Measurements from ENCODE around the gene GTF2E1.
"Not testable (repeated sequence)": the region's sequence is repeated elsewhere in the genome, so short reads cannot be mapped to it uniquely, and the experiment has no call there.

Gene GTF2E1

DNA sequence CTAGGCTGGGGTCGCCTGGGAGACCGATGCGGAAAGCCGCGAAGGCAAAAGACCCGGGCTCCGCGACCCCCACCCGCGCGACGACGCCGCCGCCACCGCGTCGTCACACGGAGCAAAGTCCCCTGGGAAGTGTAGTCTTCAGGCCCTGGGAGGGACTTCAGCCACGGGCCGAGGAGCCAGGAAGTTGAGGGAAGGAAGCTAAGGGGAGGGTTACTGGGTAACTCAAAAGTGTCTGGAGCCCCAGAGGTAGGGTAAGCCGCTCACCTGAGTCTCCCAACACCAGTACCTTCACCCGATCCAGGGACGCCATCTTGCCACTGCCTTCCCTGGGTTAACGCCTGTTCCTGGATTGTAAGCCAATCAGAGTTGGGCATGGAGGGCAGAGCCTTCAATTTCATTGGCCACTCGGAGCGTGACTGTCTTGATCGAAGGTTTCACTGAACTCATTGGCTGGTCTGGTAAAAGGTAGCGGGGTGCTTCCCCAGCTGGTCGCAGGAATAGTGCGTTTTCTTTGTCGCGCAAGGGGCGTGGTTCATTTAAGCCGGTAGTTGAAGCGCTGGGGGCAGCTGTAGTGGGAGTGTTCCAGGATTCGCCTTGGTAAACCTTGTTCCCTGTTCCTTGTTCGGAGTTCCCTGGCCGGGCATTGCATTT is at the start of gene GTF2E1, which contains the start of gene RABL3:
Gene GTF2E1, plus strand, starts transcription at position 547 of the 651 bp plus-strand sequence. CDS start 7,809 bp downstream, outside the sequence.
Gene RABL3, minus strand, starts transcription at position 319 of the 651 bp plus-strand sequence. Its CDS starts 9 bp downstream, at position 310.
- FAIRE-seq, result peak; percentile 94

DNA sequence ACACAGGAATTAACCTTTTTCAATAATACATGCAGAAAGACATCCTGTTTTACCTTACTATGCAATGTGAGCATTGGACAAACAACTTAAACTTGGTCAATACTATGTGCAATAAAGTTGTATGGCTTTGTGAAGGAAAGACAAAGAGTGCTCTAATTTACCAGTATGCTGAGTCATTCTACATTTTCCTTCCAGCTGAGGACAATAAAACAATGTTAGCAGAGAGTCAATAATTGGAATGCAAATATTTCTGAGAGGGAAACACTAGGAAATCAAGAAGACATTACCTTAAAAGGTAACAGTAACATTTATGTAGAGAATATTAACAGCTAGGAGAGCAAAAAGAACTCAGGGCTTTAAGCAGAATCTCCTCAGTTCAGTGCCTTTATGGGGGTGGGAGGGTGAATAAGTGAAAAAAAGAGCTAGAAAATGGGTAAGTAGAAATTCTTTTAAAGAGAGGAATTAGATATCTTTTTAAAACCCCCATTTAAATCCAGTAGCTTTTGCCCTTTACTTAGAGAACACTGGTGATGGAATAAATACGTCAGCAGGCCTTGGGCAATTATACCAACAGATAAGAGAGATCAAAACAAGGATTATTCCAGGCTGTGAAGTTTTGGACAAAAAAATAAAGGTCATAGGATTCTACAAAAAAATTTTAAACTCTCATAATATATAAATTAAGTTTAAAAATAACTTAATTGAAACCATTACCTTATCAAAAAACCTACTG is 48.9 kb upstream of the GTF2E1 start:
- peak; percentile 82 for FAIRE-seq

DNA sequence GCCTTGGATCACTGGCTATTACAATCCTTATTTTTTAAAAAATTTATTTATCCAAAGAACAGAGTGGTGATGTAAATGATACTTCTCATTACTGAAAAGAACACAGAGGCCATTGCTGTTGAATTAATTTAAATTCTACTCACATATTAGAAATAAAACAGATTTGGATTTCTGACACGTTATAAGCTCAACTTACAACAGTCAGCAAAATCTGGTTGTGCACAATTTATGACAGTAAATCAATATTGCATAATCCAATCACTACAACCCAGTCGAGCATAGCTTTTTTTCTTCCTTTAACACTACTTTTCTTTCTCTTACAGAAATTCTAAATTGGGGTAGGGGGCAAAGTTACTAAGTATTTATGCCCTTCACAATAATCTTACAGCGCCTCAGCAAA is 43.2 kb upstream of the GTF2E1 start:
- FAIRE-seq, result no peak

DNA sequence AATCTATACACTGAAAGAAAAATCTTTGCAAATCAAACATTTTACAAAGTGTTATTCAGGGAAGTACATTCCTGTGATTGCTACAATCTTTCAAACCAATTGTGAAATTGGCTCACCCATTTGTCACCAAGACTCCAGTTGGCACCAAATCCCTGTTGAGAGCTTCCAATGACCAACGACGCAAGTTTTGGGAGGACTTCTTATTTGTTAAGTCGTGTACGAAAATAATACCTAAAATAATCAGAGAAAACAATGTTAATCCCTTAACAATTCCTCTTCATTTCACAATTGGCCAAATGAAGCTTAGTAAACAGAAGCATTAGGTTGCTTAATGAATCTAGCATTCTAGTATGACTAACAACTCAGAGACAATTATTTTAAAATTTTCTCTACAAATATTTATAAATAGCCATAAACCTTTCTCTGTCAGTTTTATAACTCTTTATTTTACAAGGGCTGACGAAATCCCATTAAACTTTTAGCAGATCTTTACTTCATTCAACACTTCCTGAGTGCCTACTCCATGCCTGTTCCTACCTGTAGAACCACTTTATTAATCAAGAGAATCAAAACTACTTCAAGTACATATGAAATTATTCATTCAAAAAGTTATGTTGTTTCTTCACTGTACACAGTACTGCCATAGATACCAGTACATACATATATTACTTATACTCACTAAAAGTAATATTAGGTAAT is 36.5 kb upstream of the GTF2E1 start:
- FAIRE-seq, result no peak

DNA sequence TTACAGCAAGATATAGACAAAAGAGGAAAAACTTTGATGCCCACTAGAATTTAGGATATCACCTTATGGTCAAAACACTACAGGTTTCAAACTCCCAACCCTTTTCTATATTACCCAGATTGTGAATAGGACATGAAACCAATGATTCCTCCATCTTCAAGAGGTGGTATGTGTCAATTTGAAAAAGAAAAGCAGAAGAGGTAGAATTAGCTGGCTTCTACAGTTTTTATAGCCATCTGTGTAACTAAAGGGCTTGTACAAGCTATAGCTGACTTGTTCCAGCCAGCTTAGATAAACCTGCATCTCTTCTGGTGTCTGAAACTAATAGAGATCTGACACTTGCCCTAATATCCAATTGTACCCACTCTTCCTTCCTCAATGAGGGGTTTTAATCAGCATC is 35.6 kb upstream of the GTF2E1 start:
- FAIRE-seq, result no peak

DNA sequence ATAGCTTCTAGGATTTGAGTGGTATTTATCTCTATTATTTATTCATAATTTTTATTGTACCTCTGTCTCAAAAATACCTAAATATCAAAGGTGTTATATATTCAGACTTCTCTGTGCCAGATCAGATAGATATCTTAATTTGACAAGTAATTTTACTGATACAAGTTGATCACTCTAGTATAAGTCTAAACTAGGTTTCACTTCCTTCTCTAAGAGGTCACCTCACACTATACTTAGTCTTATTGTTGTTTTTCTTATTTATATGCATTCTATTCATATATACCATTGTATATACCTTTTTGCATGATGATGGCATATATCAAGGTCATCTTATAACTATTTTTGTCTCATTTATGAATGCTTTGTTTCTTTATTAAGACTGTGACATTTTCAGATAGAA is 34.1 kb upstream of the GTF2E1 start:
- FAIRE-seq, result no peak

DNA sequence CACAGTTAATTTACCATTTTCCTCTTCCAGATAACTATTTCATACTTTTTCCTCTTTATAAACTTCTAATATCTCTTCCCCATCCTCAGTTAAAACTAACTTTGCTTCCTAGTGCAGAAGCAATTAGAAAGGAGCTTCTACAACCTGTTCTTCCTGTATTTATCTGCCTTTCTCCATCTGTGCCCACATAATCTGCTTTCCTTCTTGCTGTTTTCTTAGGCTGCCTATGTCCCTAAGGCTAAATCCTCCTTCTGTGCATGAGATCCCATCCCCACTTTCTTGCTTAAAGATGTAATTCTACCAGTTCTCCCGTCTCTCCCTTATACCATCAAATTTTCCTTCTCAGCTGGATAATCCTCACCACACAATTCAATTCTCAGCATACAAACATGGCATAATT is 32.2 kb upstream of the GTF2E1 start:
- FAIRE-seq, result no peak

DNA sequence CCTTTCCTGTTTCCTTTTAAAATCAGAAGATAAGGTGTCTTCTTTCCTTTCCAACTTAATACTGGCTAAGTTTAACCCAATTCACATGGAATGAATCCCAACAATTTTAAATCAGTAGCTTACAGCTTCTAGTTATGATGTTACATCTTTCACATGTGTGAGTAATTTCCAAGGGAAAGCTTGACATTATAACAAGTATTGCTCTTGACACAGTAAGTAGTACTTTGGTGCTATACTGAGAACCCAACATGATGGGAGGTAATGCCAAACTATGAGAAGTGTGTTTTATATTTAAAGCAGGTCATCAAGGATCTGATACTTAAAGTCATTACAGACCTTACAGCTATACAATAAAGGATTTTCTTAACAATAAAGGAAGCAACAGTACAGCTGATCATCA is 29.3 kb upstream of the GTF2E1 start:
- no peak for FAIRE-seq

DNA sequence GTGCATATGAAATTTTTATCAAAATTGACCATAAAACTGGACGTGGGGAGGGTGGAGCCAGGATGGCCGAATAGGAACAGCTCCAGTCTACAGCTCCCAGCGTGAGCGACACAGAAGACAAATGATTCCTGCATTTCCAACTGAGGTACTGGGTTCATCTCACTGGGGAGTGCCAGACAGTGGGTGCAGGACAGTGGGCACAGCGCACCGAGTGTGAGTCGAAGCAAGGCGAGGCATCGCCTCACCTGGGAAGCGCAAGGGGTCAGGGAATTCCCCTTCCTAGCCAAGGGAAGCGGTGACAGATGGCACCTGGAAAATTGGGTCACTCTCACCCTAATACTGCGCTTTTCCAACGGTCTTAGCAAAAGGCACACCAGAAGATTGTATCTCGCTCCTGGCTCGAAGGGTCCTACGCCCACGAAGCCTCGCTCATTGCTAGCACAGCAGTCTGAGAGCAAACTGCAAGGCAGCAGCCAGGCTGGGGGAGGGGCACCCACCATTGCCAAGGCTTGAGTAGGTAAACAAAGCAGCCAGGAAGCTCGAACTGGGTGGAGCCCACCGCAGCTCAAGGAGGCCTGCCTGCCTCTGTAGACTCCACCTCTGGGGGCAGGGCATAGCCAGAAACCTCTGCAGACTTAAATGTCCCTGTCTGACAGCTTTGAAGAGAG is 23.2 kb upstream of the GTF2E1 start:
- not testable (repeated sequence) for FAIRE-seq

DNA sequence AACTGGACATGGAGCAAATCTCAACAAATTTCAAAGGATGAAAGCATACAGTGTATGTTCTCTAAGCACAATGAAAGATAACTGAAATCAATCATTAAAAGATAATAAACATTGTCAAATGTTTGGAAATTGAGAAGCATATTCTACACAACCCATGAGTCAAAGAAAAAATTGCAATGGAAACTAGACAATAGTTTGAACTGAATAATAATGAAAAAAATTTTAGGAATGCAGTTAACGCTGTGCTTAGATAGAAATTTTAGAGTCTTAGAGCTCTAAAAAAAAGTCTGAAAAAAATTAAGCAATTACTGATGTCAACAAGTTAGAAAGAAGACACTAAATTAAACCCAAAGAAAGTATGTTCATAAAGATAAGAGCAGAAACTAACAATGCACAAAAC is 15.8 kb upstream of the GTF2E1 start:
- peak; percentile 49 for FAIRE-seq

DNA sequence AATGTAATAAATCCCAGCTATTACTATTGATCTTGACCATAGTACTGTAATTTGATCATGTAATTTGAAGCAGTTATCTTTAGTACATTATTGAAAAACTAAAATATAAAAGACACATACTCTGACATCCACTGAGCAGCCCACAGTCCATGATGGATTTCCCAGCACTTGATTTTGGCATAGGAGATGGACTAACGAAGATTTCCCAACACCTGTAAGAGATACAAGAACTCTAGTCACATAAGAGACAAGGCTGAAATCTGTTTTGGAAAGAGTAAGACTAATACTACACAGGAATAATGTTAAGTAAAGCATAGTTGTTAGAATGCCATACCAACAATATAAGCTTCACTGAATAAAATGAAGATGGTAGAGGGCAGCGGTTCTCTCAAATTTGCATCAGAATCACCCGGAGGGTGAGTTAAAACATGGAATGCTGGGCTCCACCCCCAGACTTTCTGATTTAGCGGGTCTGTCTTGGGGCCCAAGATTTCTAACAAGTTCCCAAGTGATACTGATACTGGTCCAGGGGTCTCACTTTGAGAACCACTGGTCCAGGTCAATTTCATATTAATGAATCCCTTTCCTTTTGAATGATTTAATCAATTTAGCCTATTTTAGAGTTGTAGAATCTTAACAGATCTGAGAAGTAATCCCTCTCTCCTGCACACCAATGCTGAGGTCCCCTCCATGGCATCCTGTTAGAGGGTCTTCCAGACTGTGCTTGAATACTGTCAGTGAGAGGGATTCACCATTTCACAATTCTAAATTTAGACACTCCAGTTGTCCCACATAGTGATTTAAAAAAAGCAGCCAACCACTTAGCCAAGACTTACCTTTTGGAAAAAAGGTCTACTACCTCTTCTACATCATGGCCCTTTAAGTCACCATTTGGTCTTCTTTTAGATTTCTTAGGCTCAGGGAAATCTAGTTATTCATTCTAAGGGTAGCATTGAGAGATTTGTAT is 11.7 kb upstream of the GTF2E1 start:
- no peak for FAIRE-seq

DNA sequence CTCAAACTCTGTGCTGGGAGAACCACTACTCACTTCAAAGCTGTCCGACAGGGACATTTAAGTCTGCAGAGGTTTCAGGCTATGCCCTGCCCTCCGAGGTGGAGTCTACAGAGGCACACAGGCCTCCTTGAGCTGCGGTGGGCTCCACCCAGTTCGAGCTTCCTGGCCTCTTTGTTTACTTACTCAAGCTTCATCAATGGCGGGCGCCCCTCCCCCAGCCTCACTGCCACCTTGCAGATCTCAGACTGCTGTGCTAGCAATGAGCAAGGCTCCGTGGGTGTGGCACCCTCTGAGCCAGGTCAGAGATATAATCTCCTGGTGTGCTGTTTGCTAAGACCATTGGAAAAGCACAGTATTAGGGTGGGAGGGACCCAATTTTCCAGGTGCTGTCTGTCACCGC is 4.5 kb upstream of the GTF2E1 start:
- FAIRE-seq, result not testable (repeated sequence)

DNA sequence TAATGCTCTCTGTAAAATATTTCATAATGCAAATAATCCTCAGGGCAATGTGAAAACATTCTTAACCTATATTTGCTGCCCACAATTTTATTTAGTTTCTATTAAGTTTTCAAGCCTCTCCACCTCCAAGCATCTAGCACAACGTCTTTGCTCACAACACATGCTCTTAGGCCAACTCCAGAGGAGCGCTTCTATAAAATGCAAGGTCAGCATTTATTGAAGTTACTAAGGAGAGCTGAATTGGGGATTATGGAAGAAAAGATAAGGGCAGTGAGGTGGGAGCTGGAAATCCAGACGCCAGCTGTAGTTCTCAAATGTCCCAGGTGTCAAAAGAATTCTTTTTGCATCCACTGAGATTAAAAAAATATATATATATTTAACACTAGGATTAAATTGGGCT is 1.2 kb upstream of the GTF2E1 start:
- FAIRE-seq, result no peak

DNA sequence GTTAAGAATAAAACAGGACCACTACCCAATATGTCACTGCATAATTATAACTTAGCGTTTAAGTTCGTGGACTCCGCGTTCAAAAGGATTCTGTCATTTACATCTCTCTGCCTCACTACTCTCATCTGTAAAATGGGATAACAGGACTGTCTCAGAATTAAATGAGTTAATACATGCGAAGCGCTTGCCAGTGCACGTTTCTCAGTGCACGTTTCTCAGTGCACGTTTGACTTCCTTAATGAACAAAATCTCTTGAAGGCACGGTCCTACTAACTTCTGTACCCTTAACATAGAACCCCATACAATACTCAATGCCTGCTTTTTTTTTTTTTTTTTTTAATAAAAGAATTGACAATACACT is 727 bp upstream of the GTF2E1 start:
- FAIRE-seq, result no peak

DNA sequence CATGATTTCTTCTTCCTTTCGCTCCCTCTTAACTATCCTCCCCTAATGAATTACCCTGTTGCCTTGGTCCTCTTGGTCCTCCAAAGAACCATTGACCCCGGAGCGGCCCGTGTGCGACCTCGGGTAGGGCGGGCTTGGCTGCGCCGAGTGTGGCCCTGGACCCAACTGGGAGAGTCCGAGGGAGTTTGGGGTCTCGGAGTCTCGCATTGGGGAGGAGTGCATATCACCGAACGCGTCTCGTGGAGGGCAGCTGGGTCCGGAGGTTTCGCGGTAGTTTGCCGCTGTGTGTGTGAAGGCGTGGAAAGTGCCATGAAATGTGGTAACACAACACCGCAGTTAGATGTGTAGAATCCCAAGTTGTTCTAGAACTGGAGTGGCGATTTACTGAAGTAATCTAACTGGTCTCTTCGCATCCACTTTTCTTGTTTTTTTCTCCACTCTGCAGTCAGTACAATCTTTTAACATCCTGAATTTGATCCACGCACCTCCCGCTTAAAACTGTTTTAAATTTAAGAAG is 363 bp downstream of the GTF2E1 start:
- FAIRE-seq, result no peak

DNA sequence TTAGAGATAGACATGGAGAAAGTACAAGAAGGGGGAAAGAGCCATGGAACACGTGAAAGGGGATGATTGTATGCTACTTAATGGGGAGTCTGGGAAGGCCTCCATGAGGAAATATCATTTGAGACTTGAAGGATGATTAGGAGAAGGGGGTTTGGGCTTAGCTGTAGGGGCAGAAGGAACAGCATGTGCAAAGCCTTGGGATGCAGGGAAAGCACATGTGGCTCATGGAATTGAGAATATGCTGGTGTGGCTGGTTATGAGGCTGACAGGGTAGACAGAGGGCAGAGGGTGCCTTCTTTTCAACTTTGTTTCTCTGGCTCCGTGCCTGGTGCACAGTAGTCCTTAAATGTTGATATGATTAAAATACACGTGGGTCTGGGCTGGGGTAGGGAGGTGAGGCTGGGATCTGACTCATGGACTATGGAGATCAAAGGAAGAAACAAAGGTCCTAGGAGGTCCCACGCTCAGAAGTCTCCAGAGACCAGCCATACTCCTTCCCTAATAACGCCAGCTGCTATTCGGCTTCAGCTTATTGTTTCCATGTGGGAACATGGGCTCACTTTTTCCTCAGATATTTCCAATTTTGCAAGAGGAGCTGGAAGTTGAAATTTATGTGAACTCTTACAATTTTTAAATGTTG is 1.1 kb downstream of the GTF2E1 start:
- no peak for FAIRE-seq

DNA sequence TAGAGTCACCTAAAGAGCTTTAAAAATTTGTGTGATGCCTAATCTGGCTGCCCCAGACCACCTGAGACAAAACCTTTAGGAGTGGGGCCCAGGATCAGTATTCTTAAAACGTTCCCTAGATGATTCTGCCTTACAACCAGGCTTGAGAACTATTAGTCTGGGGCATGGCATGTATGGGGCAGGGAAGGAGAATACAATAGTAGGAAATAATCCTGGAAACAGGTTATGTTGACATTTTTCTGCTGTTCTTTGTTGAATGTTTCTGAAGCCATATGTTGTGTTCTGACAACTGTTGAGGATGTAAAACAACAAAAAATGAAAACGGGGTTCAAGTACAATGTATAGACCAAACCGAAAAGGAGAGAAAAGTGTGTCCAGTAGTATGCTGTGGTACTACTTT is 2.9 kb downstream of the GTF2E1 start:
- FAIRE-seq, result no peak

DNA sequence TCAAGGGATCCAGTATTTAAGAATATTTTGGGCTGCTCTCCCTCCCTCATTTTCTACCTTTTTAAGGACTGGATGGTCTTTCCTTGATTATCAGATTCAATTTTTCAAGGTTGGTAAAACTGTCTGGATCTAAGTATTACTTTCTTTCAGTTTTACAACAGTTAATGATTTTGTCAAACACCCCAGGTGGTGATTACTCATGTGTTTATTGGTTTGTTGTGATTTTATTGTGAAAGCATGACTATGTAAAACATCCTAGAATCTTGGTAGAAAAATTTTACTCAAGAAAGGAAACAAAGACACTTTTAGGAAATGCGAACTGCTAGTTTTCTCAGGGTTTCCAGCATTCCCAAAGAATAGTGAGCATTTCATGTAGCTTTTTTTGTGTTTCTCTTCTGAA is 7.3 kb downstream of the GTF2E1 start:
- FAIRE-seq, result no peak

DNA sequence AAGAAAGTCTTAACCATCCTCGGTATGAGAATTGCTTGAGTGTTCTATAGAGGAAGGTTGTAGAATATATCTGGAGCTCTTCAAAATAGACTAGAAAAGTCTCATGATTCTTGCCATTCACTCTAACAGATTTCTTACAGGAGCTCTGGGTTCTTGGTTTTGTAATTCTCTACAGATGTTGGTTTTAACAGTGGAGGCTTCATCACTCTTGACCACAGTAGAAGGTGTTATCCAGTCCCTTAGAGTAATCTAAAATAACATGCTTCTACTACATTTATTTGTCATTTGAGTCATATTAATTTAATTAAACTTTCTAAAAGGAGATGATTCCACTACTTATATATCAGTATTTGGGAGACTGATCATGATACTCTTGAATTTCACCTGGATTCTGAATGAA is 9.7 kb downstream of the GTF2E1 start:
- FAIRE-seq, result no peak

DNA sequence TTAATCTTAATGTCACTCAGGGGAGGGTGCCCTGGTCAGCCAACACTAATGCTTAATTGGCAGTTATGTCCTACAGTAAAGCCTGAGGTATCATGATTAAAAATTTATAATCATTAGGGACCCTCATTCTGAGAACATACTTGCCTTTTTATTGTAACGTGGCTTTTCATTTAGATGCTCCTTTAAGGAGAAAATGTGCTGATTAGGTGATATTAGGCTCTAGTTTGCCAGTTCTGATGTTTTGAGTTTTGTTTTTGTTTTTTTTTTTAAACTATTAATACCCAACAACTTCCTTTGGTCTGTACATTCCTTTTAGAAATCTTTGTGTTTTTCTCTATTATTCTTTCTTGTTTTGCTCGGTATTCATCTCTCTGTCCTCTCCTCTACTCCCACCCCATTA is 10.3 kb downstream of the GTF2E1 start:
- FAIRE-seq, result no peak

DNA sequence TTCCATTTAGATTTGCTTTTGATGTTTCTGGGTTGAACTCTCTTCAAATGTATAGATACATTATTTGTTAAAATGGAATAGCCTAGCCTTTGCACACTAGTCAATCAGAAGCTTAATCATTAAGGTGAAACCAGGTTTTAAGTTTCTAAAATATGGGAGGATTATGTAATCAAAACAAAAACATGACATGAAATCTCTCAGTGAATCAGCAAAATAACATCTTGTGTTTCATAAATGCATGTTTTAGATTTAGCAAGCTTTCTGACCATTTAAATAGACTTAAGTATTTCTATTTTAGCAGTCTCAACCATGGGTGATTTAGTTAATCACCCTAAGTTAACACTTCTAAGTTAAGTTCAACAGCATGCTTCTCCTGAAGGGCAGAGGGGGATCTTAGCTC is 11.3 kb downstream of the GTF2E1 start:
- FAIRE-seq, result no peak

Measured in colon (tissue), 2 donors.